GM12878 (cell line): ENCODE measurements around the gene TCEA2. TPM values are rescaled to one million over a fixed set of nuclear protein-coding genes. Genes with fewer than 3 reads are reported as not detected.
"Not testable (repeated sequence)": the region's sequence is repeated elsewhere in the genome, so short reads cannot be mapped to it uniquely, and the experiment has no call there.

Experiments
- ATAC-seq: fragments of 200-7000 bp; cut with Tn5 transposase; 3 replicates; pipeline ENCODE4 v1.9.1; 2020; ENCODE audit warnings: mild to moderate bottlenecking, moderate library complexity
- BruUV-seq: library from RNA; stranded (reverse); fragments of 400-500 nt; replicated peaks from 2 replicates; lab custom pipeline; 2021; lab: Mats Ljungman, UMichigan
- CTCF ChIA-PET: fragments of 300-600 bp; sonication (Branson Sonifier 250); formaldehyde crosslinking; extraction: SDS; loops from one replicate; lab custom pipeline; 2021; ENCODE audit warnings: inconsistent platforms; lab: Yijun Ruan, JAX
- POLR2A ChIA-PET: fragments of 350-600 bp; formaldehyde crosslinking; extraction: SDS; loops from one replicate; lab custom pipeline; 2021; ENCODE audit warnings: inconsistent platforms; lab: Charles Lee
- RAD21 ChIA-PET: fragments of 300-600 bp; sonication (Branson Sonifier 250); formaldehyde crosslinking; loops from one replicate; lab custom pipeline; 2023; ENCODE audit warnings: antibody characterized with exemption; ENCODE audit not compliant: unreplicated experiment; lab: Charles Lee
- SMC1A ChIA-PET: fragments of 300-600 bp; sonication (Branson Sonifier 250); formaldehyde crosslinking; loops from one replicate; lab custom pipeline; 2023; ENCODE audit not compliant: unreplicated experiment, uncharacterized antibody; lab: Charles Lee
- DNase-seq: peaks from one replicate; pipeline ENCODE4 v3.0.0-alpha.2; 2011; ENCODE audit warnings: low read depth, low spot score
- FAIRE-seq: peaks from 3 replicates; lab custom pipeline; 2011; peaks lifted over from hg19 to GRCh38; lab: Jason Lieb, UNC
- H2AFZ ChIP-seq: 2 replicates; pipeline ENCODE4 v1.6.0; 2011; ENCODE audit warnings: low read depth, low read length, control low read depth; ENCODE audit not compliant: control insufficient read depth
- H3K27ac ChIP-seq: 2 replicates; pipeline ENCODE4 v1.5.1; 2011; ENCODE audit warnings: control low read depth; ENCODE audit not compliant: control insufficient read depth, insufficient read depth
- H3K27me3 ChIP-seq, 2 experiments: replicated peaks in 1 of 2; 2 replicates each; pipeline versions ENCODE4 v1.6.0 to v1.6.1; 2011; ENCODE audit warnings: low read length in 1 of 2; ENCODE audit not compliant: control insufficient read depth in 2 of 2, insufficient read depth in 2 of 2
- H3K36me3 ChIP-seq, 2 experiments: 2 replicates each; pipeline ENCODE4 v1.5.1; 2011; ENCODE audit warnings: low read length in 1 of 2; ENCODE audit not compliant: control insufficient read depth in 2 of 2, insufficient read depth in 2 of 2
- H3K4me1 ChIP-seq: 2 replicates; pipeline ENCODE4 v1.6.1; 2011; ENCODE audit warnings: mild to moderate bottlenecking, low read length, moderate library complexity, mixed read lengths; ENCODE audit not compliant: control insufficient read depth, insufficient read depth
- H3K4me2 ChIP-seq: 2 replicates; pipeline ENCODE4 v1.6.0; 2011; ENCODE audit warnings: control low read depth; ENCODE audit not compliant: control insufficient read depth, insufficient read depth
- H3K4me3 ChIP-seq: fragments of 200-600 bp; sonication (generic); 2 replicates; pipeline ENCODE4 v1.5.1; 2016
- H3K79me2 ChIP-seq: 2 replicates; pipeline ENCODE4 v1.6.0; 2011; ENCODE audit warnings: low read length; ENCODE audit not compliant: control insufficient read depth, insufficient read depth
- H3K9ac ChIP-seq: 2 replicates; pipeline ENCODE4 v1.8.0; 2011; ENCODE audit warnings: low read length, control low read depth, mixed read lengths; ENCODE audit not compliant: control insufficient read depth, insufficient read depth
- H3K9me3 ChIP-seq: replicated peaks from 3 replicates; pipeline ENCODE4 v1.5.1; 2011; ENCODE audit warnings: mild to moderate bottlenecking, low read length; ENCODE audit not compliant: control insufficient read depth, insufficient read depth
- H4K20me1 ChIP-seq: 2 replicates; pipeline ENCODE4 v1.6.0; 2011; ENCODE audit not compliant: control insufficient read depth, insufficient read depth
- ZNF687 ChIP-seq: fragments of 450-650 bp; IDR thresholded peaks from 2 replicates; pipeline ENCODE4 v1.6.1; 2017; ENCODE audit warnings: mild to moderate bottlenecking, moderate library complexity
- WGBS: methylation state at CpG from one replicate; pipeline ENCODE4 v1.1.6; 2016; ENCODE audit warnings: low lambda C conversion rate; ENCODE audit not compliant: insufficient replicate concordance, insufficient coverage; ENCODE audit errors: missing lambda C conversion rate; 5-methylcytosine and 5-hydroxymethylcytosine counted together
- in situ Hi-C: fragments of 300-500 bp; cut with MboI; formaldehyde crosslinking; loops from 9 replicates; pipeline ENCODE4 v1.14.3; 2018; ENCODE audit warnings: mixed read lengths
- intact Hi-C: fragments of 100-400 bp; cut with micrococcal nuclease; formaldehyde crosslinking; loops from one replicate; pipeline ENCODE4 v1.14.2; 2022; ENCODE audit not compliant: unreplicated experiment
- polyA plus RNA-seq, 11 experiments: library from polyadenylated mRNA; depleted of rRNA in 4 of 11; unstranded in 6 of 11; stranded (reverse) in 5 of 11; fragments of >200 nt; fragmentation: Nextera tagmentation in 4 of 11; fragmentation: Illumina TruSeq in 1 of 11; extraction: Ambion mirVana in 4 of 11; extraction: Trizol in 1 of 11; gene quantifications; 1 replicate in 1 of 11; 2 replicates in 10 of 11; pipeline versions ENCODE4 v1.2.1 to v1.2.3, GENCODE V29; 2011 to 2016; ENCODE audit warnings: inconsistent platforms in 2 of 11, missing spikeins in 2 of 11, low read depth in 1 of 11
- total RNA-seq, 4 experiments: library from RNA; depleted of rRNA in 3 of 4; stranded (reverse); fragments of >200 nt in 3 of 4; fragmentation: Illumina TruSeq in 1 of 4; extraction: Trizol in 1 of 4; gene quantifications; 2 replicates each; pipeline versions ENCODE4 v1.2.1 to v1.2.3, GENCODE V29; 2013 to 2021

The TCEA2 gene
- total and polyA plus RNA-seq, 10 of the 15 experiments (the other 5 are each of a cell fraction or from before 2014, with no cell fraction given): 3.4 to 42.5 (median 13.3) TPM

GRCh38 chr20:64086801-64087200 lies 23.8 kb downstream of the TCEA2 start (continued):
- no peak for TF ChIP-seq ZNF687

DNA sequence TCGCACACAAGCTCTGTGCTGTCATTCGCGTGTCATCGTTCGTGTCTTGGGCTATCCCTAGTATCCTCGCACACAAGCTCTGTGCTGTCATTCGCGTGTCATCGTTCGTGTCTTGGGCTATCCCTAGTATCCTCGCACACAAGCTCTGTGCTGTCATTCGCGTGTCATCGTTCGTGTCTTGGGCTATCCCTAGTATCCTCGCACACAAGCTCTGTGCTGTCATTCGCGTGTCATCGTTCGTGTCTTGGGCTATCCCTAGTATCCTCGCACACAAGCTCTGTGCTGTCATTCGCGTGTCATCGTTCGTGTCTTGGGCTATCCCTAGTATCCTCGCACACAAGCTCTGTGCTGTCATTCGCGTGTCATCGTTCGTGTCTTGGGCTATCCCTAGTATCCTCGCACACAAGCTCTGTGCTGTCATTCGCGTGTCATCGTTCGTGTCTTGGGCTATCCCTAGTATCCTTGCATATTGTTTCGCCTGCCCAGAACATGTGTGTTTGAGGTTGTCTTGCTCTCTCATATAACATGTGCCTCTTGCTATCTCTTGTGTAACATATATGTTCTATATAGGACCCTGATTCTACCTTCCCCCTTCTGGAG lies 24.3 kb downstream of the TCEA2 start:
- H3K9me3 ChIP-seq, BruUV-seq, H3K4me3 ChIP-seq, ATAC-seq, H3K4me1 ChIP-seq, H3K79me2 ChIP-seq, RAD21 ChIA-PET, intact Hi-C loops, H3K36me3 ChIP-seq, H4K20me1 ChIP-seq, DNase-seq, FAIRE-seq, H3K9ac ChIP-seq, POLR2A ChIA-PET, H3K4me2 ChIP-seq, H3K27me3 ChIP-seq, H2AFZ ChIP-seq, in situ Hi-C loops, H3K27ac ChIP-seq: not testable (repeated sequence)
- ChIA-PET CTCF (interaction anchor here (1.4 kb wide), 1 partner anchor 14 kb away, joined by 5 read pairs; no protein-coding TSS in a partner anchor), SMC1A (interaction anchor here (0.7 to 2.4 kb wide), 2 partner anchors 16 to 33 kb away, joined by 4 to 10 read pairs; no protein-coding TSS in a partner anchor)
- 88% methylated on average over 10 of the region's 36 CpGs for WGBS

DNA sequence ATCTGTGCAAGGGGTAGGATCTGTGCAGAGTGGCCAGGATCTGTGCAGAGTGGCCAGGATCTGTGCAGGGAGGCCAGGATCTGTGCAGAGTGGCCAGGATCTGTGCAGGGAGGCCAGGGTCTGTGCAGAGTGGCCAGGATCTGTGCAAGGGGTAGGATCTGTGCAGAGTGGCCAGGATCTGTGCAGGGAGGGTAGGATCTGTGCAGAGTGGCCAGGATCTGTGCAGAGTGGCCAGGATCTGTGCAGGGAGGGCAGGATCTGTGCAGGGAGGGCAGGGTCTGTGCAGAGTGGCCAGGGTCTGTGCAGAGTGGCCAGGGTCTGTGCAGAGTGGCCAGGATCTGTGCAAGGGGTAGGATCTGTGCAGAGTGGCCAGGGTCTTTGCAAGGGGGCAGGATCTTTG lies 25.6 kb downstream of the TCEA2 start:
- BruUV-seq, DNase-seq, SMC1A ChIA-PET, H3K4me3 ChIP-seq, intact Hi-C loops, H3K27ac ChIP-seq, H4K20me1 ChIP-seq, H3K9me3 ChIP-seq, in situ Hi-C loops, H2AFZ ChIP-seq, H3K79me2 ChIP-seq, H3K9ac ChIP-seq, H3K27me3 ChIP-seq, H3K4me2 ChIP-seq, ATAC-seq, CTCF ChIA-PET, RAD21 ChIA-PET, H3K4me1 ChIP-seq, POLR2A ChIA-PET, H3K36me3 ChIP-seq: not testable (repeated sequence)
- FAIRE-seq: peak; percentile 27
